SU-DHL-6 (cell line): ENCODE results near the gene EPB41L2.
"Not testable (repeated sequence)": the region's sequence is repeated elsewhere in the genome, so short reads cannot be mapped to it uniquely, and the experiment has no call there.

Experiments
- H2AFZ ChIP-seq: fragments of 200-600 bp; sonication (generic); 2 replicates; pipeline ENCODE4 v1.6.1; 2014; ENCODE audit warnings: low read depth, mild to moderate bottlenecking, moderate library complexity, mixed read lengths, antibody characterized with exemption, low read length; ENCODE audit not compliant: severe bottlenecking
- H3F3A ChIP-seq: fragments of 200-600 bp; shearing (Covaris generic); 2 replicates; pipeline ENCODE4 v1.6.0; 2016; ENCODE audit warnings: antibody characterized with exemption, mild to moderate bottlenecking; ENCODE audit not compliant: insufficient read depth
- H3K27ac ChIP-seq: fragments of 200-600 bp; sonication (generic); 2 replicates; pipeline ENCODE4 v1.5.1; 2016; ENCODE audit warnings: low read depth, mild to moderate bottlenecking, low read length, moderate library complexity, mixed read lengths
- H3K27me3 ChIP-seq: fragments of 200-600 bp; sonication (generic), shearing (Covaris generic); 2 replicates; pipeline ENCODE4 v1.6.0; 2014; ENCODE audit warnings: mild to moderate bottlenecking, low read length
- H3K36me3 ChIP-seq: fragments of 200-600 bp; sonication (generic); 2 replicates; pipeline ENCODE4 v1.6.1; 2014; ENCODE audit warnings: mild to moderate bottlenecking, low read length, mixed read lengths
- H3K4me2 ChIP-seq: fragments of 300-600, 200-600 bp; shearing (Covaris generic), sonication (generic); 2 replicates; pipeline ENCODE4 v1.6.0; 2014; ENCODE audit warnings: low read length, low read depth, mild to moderate bottlenecking; ENCODE audit not compliant: poor library complexity, severe bottlenecking
- H3K4me3 ChIP-seq: fragments of 200-600 bp; sonication (generic); 2 replicates; pipeline ENCODE4 v1.5.1; 2014; ENCODE audit warnings: antibody characterized with exemption, low read length, mild to moderate bottlenecking, mixed read lengths; ENCODE audit not compliant: insufficient read depth, poor library complexity, severe bottlenecking
- H3K79me2 ChIP-seq: fragments of 200-600 bp; sonication (generic); 2 replicates; pipeline ENCODE4 v1.6.1; 2014; ENCODE audit warnings: mild to moderate bottlenecking, low read length, moderate library complexity; ENCODE audit not compliant: insufficient read depth
- H3K9ac ChIP-seq: fragments of 200-600 bp; sonication (generic); 2 replicates; pipeline ENCODE4 v1.7.0; 2014; ENCODE audit warnings: mild to moderate bottlenecking, low read length
- H3K9me2 ChIP-seq: fragments of 200-600 bp; sonication (generic); replicated peaks from 2 replicates; pipeline ENCODE4 v1.6.1; 2014; ENCODE audit warnings: low read length; ENCODE audit not compliant: insufficient read depth
- H3K9me3 ChIP-seq: fragments of 200-600 bp; sonication (generic); 2 replicates; pipeline ENCODE4 v1.6.1; 2014; ENCODE audit warnings: low read length, mixed read lengths; ENCODE audit not compliant: insufficient read depth
- H4K20me1 ChIP-seq: fragments of 200-600 bp; sonication (generic); 2 replicates; pipeline ENCODE4 v1.6.1; 2014; ENCODE audit warnings: low read depth, mild to moderate bottlenecking, antibody characterized with exemption, low read length, moderate library complexity, mixed read lengths
- EZH2phosphoT487 ChIP-seq: fragments of 200-600 bp; sonication (generic), shearing (Covaris generic); conservative IDR thresholded peaks from 2 replicates; pipeline ENCODE4 v1.6.1; 2018; ENCODE audit warnings: mild to moderate bottlenecking, antibody characterized with exemption, low read length, moderate library complexity, mixed read lengths
- TF ChIP-seq, protein P1 (sequence below): fragments of 200-600 bp; sonication (generic); IDR thresholded peaks from one replicate; pipeline ENCODE4 v1.5.1; 2017; ENCODE audit warnings: antibody characterized with exemption, mild to moderate bottlenecking, low read length, moderate library complexity; ENCODE audit not compliant: insufficient read depth, poor library complexity, severe bottlenecking

The EPB41L2 gene

GRCh38 chr6:131096786-131097185 is 33.7 kb upstream of the EPB41L2 start:
- no peaks in the 10 kb centered on the region for H3F3A ChIP-seq
- H3K27me3 ChIP-seq, result no peaks in the 10 kb centered on the region
- no peak overlapping the region for H3K4me3 ChIP-seq
- H2AFZ ChIP-seq, result no peak overlapping the region
- H4K20me1 ChIP-seq, result no peaks in the 10 kb centered on the region
- no peaks in the 10 kb centered on the region for H3K9me3 ChIP-seq
- no peak overlapping the region for H3K9ac ChIP-seq
- H3K79me2 ChIP-seq, result no peaks in the 10 kb centered on the region
- H3K36me3 ChIP-seq, result no peaks in the 10 kb centered on the region
- H3K4me2 ChIP-seq, result no peak overlapping the region
- no peaks in the 10 kb centered on the region for H3K9me2 ChIP-seq
- TF ChIP-seq, protein P1, sequence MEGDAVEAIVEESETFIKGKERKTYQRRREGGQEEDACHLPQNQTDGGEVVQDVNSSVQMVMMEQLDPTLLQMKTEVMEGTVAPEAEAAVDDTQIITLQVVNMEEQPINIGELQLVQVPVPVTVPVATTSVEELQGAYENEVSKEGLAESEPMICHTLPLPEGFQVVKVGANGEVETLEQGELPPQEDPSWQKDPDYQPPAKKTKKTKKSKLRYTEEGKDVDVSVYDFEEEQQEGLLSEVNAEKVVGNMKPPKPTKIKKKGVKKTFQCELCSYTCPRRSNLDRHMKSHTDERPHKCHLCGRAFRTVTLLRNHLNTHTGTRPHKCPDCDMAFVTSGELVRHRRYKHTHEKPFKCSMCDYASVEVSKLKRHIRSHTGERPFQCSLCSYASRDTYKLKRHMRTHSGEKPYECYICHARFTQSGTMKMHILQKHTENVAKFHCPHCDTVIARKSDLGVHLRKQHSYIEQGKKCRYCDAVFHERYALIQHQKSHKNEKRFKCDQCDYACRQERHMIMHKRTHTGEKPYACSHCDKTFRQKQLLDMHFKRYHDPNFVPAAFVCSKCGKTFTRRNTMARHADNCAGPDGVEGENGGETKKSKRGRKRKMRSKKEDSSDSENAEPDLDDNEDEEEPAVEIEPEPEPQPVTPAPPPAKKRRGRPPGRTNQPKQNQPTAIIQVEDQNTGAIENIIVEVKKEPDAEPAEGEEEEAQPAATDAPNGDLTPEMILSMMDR, result no peak
- H3K27ac ChIP-seq, result no peak overlapping the region

- no peak for TF ChIP-seq EZH2phosphoT487
- Histone ChIP-seq H3K9ac (no peak overlapping the region), H3K27ac (no peak overlapping the region), H3K4me3 (no peak overlapping the region), H3K4me2 (no peak overlapping the region), H3K27me3 (no peaks in the 10 kb centered on the region), H3K36me3 (no peaks in the 10 kb centered on the region), H3K9me2 (no peaks in the 10 kb centered on the region), H2AFZ (no peak overlapping the region), H4K20me1 (no peaks in the 10 kb centered on the region), H3K9me3 (no peaks in the 10 kb centered on the region), H3F3A (no peaks in the 10 kb centered on the region), H3K79me2 (no peaks in the 10 kb centered on the region)
Observed at GRCh38 chr6:131093334-131093733, 30.3 kb upstream of the EPB41L2 start.

DNA sequence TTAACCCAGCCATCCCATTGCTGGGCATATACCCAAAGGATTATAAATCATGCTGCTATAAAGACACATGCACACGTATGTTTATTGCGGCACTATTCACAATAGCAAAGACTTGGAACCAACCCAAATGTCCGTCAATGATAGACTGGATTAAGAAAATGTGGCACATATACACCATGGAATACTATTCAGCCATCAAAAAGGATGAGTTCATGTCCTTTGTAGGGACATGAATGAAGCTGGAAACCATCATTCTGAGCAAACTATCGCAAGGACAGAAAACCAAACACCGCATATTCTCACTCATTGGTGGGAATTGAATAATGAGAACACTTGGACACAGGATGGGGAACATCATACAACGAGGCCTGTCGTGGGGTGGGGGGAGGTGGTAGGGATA is 28.9 kb upstream of the EPB41L2 start:
- H4K20me1 ChIP-seq, result not testable (repeated sequence)

DNA sequence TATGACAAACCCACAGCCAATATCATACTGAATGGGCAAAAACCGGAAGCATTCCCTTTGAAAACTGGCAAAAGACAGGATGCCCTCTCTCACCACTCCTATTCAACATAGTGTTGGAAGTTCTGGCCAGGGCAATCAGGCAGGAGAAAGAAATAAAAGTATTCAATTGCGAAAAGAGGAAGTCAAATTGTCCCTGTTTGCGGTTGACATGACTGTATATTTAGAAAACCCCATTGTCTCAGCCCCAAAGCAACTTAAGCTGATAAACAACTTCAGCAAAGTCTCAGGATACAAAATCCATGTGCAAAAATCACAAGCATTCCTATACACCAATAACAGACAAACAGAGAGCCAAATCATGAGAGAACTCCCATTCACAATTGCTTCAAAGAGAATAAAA is 27.3 kb upstream of the EPB41L2 start:
- not testable (repeated sequence) for H3K36me3 ChIP-seq, H3K4me2 ChIP-seq, H3K27ac ChIP-seq, H3K27me3 ChIP-seq, H3K9ac ChIP-seq, H2AFZ ChIP-seq, H3K4me3 ChIP-seq, H4K20me1 ChIP-seq, H3K9me3 ChIP-seq, H3K79me2 ChIP-seq, H3K9me2 ChIP-seq, H3F3A ChIP-seq

More for the DNA sequence above, 28.9 kb upstream of the EPB41L2 start:
- H3K4me2 ChIP-seq, H3K36me3 ChIP-seq, H2AFZ ChIP-seq, H3K27me3 ChIP-seq, H3K79me2 ChIP-seq, H3F3A ChIP-seq, H3K9me2 ChIP-seq, H3K27ac ChIP-seq, H3K9me3 ChIP-seq, H3K4me3 ChIP-seq, H3K9ac ChIP-seq: not testable (repeated sequence)

GRCh38 chr6:131084982-131085381 is 21.9 kb upstream of the EPB41L2 start:
- Histone ChIP-seq H3K9me2 (no peaks in the 10 kb centered on the region), H3K36me3 (no peaks in the 10 kb centered on the region), H3K4me3 (no peak overlapping the region), H4K20me1 (no peaks in the 10 kb centered on the region), H3K27me3 (no peaks in the 10 kb centered on the region), H3K27ac (no peak overlapping the region), H3K79me2 (no peaks in the 10 kb centered on the region), H3K4me2 (no peak overlapping the region), H2AFZ (no peak overlapping the region), H3F3A (no peaks in the 10 kb centered on the region), H3K9ac (no peak overlapping the region), H3K9me3 (no peaks in the 10 kb centered on the region)
- TF ChIP-seq, protein P1, result no peak
- no peak for TF ChIP-seq EZH2phosphoT487
